MM.1S (cell line): Measurements from ENCODE around the gene CCDC102A.

Source experiments
- DNase-seq: peaks from one replicate; pipeline ENCODE4 v3.0.0-alpha.2; 2015
- H2AFZ ChIP-seq: fragments of 300-600 bp; sonication (generic); 2 replicates; pipeline ENCODE4 v1.6.0; 2016; ENCODE audit warnings: antibody characterized with exemption, low read length
- H3F3A ChIP-seq: fragments of 300-600 bp; sonication (generic); 2 replicates; pipeline ENCODE4 v1.6.1; 2016; ENCODE audit warnings: mild to moderate bottlenecking, antibody characterized with exemption, low read length, moderate library complexity, mixed read lengths; ENCODE audit not compliant: insufficient read depth
- H3K27ac ChIP-seq: fragments of 300-600 bp; sonication (generic); 2 replicates; pipeline ENCODE4 v1.5.1; 2016; ENCODE audit warnings: mild to moderate bottlenecking, low read length
- H3K27me3 ChIP-seq: fragments of 300-600 bp; sonication (generic); replicated peaks from 2 replicates; pipeline ENCODE4 v1.6.0; 2016; ENCODE audit warnings: low read length; ENCODE audit not compliant: insufficient read depth
- H3K36me3 ChIP-seq: fragments of 300-600 bp; sonication (generic); replicated peaks from 2 replicates; pipeline ENCODE4 v1.6.1; 2016; ENCODE audit warnings: mild to moderate bottlenecking, low read length, mixed read lengths; ENCODE audit not compliant: insufficient read depth
- H3K4me1 ChIP-seq: fragments of 300-600 bp; sonication (generic); 2 replicates; pipeline ENCODE4 v1.6.1; 2016; ENCODE audit warnings: low read length, mixed read lengths
- H3K4me2 ChIP-seq: fragments of 300-600 bp; sonication (generic); 2 replicates; pipeline ENCODE4 v1.6.0; 2016; ENCODE audit warnings: low read depth, low read length
- H3K4me3 ChIP-seq: fragments of 300-600 bp; sonication (generic); 2 replicates; pipeline ENCODE4 v1.5.1; 2016; ENCODE audit warnings: low read length, mixed read lengths
- H3K79me2 ChIP-seq: fragments of 300-600 bp; sonication (generic); 2 replicates; pipeline ENCODE4 v1.6.1; 2016; ENCODE audit warnings: mixed run types, low read length, mixed read lengths
- H3K9ac ChIP-seq: fragments of 300-600 bp; sonication (generic); 2 replicates; pipeline ENCODE4 v1.6.1; 2016; ENCODE audit warnings: low read length, mixed read lengths
- H3K9me2 ChIP-seq: fragments of 300-600 bp; sonication (generic); replicated peaks from 2 replicates; pipeline ENCODE4 v1.6.1; 2016; ENCODE audit warnings: mild to moderate bottlenecking, low read length, mixed read lengths; ENCODE audit not compliant: insufficient read depth
- H3K9me3 ChIP-seq: fragments of 300-600 bp; sonication (generic); replicated peaks from 2 replicates; pipeline ENCODE4 v1.6.1; 2016; ENCODE audit warnings: mild to moderate bottlenecking, low read length, mixed read lengths; ENCODE audit not compliant: insufficient read depth
- H4K20me1 ChIP-seq: fragments of 300-600 bp; sonication (generic); 2 replicates; pipeline ENCODE4 v1.6.1; 2016; ENCODE audit warnings: mild to moderate bottlenecking, low read length, moderate library complexity, mixed read lengths; ENCODE audit not compliant: insufficient read depth
- CTCF ChIP-seq: fragments of 300-600 bp; sonication (generic); IDR thresholded peaks from 2 replicates; pipeline ENCODE4 v1.5.1; 2016; ENCODE audit warnings: antibody characterized with exemption, low read length, mixed read lengths
- EZH2 ChIP-seq: fragments of 300-600 bp; sonication (generic); optimal IDR thresholded peaks from 2 replicates; pipeline ENCODE3; 2017; ENCODE audit warnings: low read depth, mild to moderate bottlenecking, antibody characterized with exemption, low read length, mixed read lengths
- EZH2phosphoT487 ChIP-seq: fragments of 300-600 bp; sonication (generic); IDR thresholded peaks from 2 replicates; pipeline ENCODE4 v1.6.1; 2018; ENCODE audit warnings: antibody characterized with exemption, low read length

Gene CCDC102A

DNA sequence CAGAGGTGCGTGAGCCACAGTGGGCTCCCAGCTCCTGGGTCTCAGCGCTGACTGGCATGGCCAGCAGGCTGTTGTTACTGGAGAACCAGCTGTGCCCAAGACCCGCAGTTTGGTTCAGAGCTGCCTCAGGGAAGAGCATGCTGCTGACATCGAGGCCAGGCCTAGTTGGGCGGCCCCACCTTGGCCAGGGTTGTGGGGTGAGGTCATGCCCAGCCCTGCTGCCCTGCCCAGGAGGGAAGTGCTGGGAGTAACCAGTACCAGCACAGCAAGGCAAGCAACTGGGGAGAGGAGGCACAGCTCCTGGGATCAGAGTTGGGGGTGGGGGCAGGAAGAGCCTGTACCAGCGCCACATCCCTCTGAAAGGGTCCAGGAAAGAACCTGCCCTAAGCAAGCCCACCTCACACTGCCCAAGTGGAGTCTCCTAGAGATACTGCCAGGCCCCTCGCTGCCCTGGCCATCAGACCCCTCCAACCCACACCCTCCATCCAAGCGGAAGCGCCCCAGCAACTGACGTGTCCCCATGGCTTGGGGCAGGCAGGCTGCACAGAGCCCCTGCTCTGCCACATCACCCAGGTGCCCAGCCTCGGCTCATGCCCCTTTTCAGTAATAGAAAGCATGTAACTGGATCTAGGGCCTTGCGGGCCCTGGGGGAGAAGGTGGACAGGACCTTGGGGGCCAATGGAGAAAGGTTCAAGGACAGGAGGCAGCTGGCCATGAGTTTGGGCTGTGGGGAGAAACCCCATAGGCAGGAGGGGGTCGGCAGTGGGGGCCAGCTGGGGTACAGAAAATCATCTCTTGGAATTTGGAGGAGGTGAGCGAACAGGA, 51.1 kb downstream of the CCDC102A start:
- Histone ChIP-seq H3F3A (no peaks in the 10 kb centered on the region), H4K20me1 (no peaks in the 10 kb centered on the region), H3K4me2 (peak overlapping the region; percentile 99), H3K9me3 (no peaks in the 10 kb centered on the region), H3K4me1 (peaks cover 4% of the 10 kb centered on the region; the same call in 1 of the 2 replicates), H3K9ac (peak overlapping the region; percentile 49; the same call in 1 of the 2 replicates), H3K27ac (no peak overlapping the region), H3K79me2 (no peaks in the 10 kb centered on the region), H2AFZ (peak overlapping the region; percentile 63), H3K27me3 (0 out of 2 replicates have a peak, but pooled peaks cover 3% of the 10 kb centered on the region), H3K4me3 (no peak overlapping the region; the same call in 1 of the 2 replicates), H3K9me2 (no peaks in the 10 kb centered on the region), H3K36me3 (no peaks in the 10 kb centered on the region)
- no peak for DNase-seq
- no peak for TF ChIP-seq EZH2
- TF ChIP-seq EZH2phosphoT487: no peak
- TF ChIP-seq CTCF: no peak

DNA sequence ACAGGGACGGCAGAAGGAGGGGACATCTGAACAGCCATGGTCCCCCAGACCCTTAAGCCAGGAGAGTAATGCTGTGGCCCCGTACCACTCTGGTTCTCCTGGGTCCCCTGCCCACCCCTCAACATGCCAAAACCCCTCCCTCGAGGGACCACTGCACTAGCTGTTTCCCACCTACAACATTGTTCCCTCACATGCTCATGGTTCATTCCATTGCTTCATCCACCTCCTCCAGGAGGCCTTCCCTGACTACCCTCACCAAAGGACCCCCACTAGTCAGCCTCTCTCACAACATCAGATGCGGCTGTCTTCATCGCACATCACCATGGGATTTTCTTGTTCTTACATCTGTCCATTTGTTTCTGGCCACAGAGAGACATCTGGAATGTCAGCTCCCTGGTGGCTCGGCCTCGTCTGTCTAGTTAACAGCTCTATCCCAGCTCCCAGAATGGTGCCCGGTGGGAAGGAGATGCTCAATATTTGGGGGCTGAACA, 51.8 kb downstream of the CCDC102A start:
- Histone ChIP-seq H3K27ac (no peak overlapping the region), H3K79me2 (no peaks in the 10 kb centered on the region), H3F3A (no peaks in the 10 kb centered on the region), H3K9me2 (no peaks in the 10 kb centered on the region), H3K27me3 (0 out of 2 replicates have a peak, but pooled peaks cover 3% of the 10 kb centered on the region), H3K36me3 (no peaks in the 10 kb centered on the region), H3K4me1 (peaks cover 4% of the 10 kb centered on the region; the same call in 1 of the 2 replicates), H2AFZ (no peak overlapping the region), H3K4me3 (no peak overlapping the region), H4K20me1 (no peaks in the 10 kb centered on the region), H3K4me2 (no peak overlapping the region), H3K9me3 (no peaks in the 10 kb centered on the region), H3K9ac (no peak overlapping the region)
- TF ChIP-seq CTCF: no peak
- no peak for TF ChIP-seq EZH2
- TF ChIP-seq EZH2phosphoT487: no peak
- no peak for DNase-seq

DNA sequence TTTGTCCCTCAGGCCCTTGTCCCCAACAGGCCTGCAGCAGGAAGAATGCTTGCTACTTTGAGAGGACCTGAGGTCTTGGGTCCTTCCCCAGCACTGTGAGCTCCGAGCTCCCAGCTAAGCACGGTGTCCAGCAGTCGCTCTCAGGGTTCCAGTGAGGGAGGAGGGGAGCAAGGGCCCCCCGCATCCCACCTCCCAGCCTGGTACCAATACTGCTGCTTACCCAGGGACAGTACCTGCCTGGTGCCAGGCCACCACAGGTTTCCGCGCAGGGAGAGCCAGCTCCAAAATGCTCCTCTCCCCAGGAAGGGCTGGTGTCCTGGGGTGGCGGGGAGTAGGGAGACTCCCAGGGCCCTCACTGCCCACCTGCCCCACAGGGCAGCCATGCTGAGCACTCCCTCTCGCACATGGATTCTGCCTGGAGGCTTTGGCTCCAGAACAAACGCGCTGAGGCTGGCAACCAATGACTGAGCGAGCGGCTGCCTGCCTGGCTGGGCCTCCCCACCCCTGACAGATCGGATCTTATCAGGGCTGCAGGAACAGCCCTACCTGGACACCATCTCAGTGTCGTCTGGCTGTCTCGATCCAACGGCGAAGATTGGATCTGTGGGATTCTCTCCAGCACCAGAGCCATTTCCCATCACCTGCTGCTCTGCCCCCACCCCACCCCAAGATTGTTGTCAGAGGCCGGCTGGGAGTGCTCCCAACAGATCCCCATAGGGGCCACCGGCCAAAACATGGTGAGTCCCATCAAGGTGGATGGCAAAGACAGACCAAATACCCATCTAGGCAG, 52.5 kb downstream of the CCDC102A start:
- H3K4me3 ChIP-seq: no peak overlapping the region
- H3K4me2 ChIP-seq: no peak overlapping the region
- no peaks in the 10 kb centered on the region for H3K9me3 ChIP-seq
- H3F3A ChIP-seq: no peaks in the 10 kb centered on the region
- no peaks in the 10 kb centered on the region for H3K36me3 ChIP-seq
- DNase-seq: no peak
- TF ChIP-seq CTCF: no peak
- H3K27me3 ChIP-seq: 0 out of 2 replicates have a peak, but pooled peaks cover 3% of the 10 kb centered on the region
- no peak overlapping the region for H3K27ac ChIP-seq
- no peaks in the 10 kb centered on the region for H3K9me2 ChIP-seq
- no peak overlapping the region for H3K9ac ChIP-seq
- no peaks in the 10 kb centered on the region for H3K79me2 ChIP-seq
- peaks cover 4% of the 10 kb centered on the region; the same call in 1 of the 2 replicates for H3K4me1 ChIP-seq
- no peaks in the 10 kb centered on the region for H4K20me1 ChIP-seq
- no peak overlapping the region for H2AFZ ChIP-seq
